ENCODE data around the gene CNTN4. TPM values are rescaled to one million over a fixed set of nuclear protein-coding genes. Genes with fewer than 3 reads are reported as not detected.

CNTN4 gene
- total RNA-seq, 1 donor from 2014 or later = not detected

DNA sequence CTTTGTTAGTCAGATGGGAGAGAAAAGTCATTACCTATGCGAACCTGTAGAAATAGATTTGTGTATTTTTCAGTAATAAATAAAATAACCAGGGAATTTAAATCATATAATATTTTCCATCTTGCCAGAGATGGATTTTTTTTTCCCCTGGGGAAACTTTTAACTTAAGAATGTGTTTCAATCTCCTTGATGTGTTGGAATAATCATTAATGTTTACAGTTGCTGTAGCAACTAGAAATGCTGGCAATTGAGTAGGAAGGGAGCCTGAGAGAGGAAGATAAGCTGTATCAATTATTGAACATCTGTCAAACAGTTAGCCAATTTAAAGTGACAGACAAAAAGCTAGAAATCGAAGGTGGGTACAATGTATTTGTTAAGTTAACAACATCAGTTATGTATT, 752.0 kb downstream of the CNTN4 start:
- intact Hi-C loops (cut with micrococcal nuclease) = no loop called here

GRCh38 chr3:2851361-2851760, 752.7 kb downstream of the CNTN4 start:
- intact Hi-C loops (cut with micrococcal nuclease) = no loop called here

DNA sequence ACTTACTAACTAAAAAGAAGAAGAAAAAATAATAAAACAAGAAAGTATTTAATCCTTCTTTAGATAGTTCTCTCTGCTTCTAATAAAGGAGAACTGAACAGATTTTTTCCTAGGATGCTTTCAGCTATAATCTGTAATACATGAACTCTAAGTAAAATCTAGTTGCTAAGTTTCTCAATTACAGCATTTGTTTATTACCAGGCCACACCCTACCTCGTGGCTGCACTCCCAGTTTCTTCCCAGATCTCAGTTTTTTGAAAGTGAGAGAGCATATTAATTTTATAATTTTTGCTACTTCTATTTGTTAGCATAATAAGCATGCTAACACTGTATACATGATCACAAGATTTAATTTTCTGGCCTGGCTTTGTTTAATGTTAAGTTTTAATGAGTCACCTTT, 753.2 kb downstream of the CNTN4 start:
- intact Hi-C loops (cut with micrococcal nuclease) = no loop called here

GRCh38 chr3:2853651-2854050, 755.0 kb downstream of the CNTN4 start:
- intact Hi-C loops (cut with micrococcal nuclease) = no loop called here

- intact Hi-C loops (cut with micrococcal nuclease) = no loop called here
Observed at GRCh38 chr3:2856138-2857133, 757.8 kb downstream of the CNTN4 start.

- intact Hi-C loops (cut with micrococcal nuclease) = no loop called here
Observed at GRCh38 chr3:2860626-2861025, 762.0 kb downstream of the CNTN4 start.

- intact Hi-C loops (cut with micrococcal nuclease) = no loop called here
Observed at GRCh38 chr3:2861120-2861519, 762.5 kb downstream of the CNTN4 start.

DNA sequence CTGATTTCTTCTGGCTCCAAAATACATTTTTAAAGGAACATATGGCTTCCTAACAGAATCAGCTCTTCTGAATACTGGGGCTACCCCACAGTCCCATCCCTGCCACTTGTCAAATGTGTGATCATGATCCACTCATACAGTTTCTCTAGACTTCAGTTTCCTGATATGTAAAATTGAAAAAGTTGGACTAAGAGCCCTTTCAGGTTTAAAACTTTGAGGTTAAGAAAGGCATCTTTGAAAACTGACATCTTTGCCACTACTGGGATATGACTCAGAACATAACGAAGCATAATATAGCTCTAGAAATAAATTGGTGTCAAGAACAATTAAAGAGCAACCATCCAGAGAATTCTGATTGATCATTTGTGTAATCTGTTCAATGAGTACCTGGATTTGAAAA, 763.3 kb downstream of the CNTN4 start:
- intact Hi-C loops (cut with micrococcal nuclease) = no loop called here

- intact Hi-C loops (cut with micrococcal nuclease) = no loop called here
Observed at GRCh38 chr3:2862366-2862765, 763.7 kb downstream of the CNTN4 start.

DNA sequence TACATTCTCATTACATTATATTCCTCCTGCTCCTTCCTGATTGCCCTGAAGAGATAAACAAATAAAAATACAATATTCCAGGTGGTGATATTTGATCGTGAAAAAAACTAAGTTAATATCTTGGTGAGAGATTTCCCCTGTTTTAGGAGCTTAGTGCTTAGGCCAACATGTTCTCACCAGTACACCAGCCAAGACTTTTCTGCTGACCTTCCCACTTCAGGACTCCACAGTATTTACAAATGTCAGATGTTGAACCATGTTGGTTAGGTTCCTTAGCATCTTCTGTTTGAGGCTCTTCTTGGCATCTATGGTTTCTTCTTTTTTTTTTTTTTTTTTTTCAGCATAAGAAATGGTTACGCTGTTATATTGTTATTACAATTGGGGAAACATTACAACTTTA, 764.5 kb downstream of the CNTN4 start:
- intact Hi-C loops (cut with micrococcal nuclease) = no loop called here

DNA sequence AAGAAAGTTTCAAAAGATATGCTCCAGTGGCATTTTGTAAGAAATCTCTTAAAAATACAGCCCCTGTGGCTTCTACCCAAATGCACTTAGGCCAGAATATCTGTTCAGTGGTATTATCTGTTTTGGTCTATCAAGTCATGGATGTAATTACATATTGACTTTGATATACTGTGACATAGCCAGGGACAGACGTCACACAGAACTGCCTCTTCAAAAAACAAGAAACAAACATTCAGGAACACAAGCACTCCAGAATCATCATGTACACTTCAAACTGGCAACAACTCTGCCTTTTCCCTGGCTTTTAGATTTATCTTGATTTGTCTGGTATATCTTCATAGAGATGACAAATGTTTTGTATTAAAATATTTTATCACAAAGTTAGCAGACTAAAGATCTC, 771.2 kb downstream of the CNTN4 start:
- intact Hi-C loops (cut with micrococcal nuclease) = no loop called here

DNA sequence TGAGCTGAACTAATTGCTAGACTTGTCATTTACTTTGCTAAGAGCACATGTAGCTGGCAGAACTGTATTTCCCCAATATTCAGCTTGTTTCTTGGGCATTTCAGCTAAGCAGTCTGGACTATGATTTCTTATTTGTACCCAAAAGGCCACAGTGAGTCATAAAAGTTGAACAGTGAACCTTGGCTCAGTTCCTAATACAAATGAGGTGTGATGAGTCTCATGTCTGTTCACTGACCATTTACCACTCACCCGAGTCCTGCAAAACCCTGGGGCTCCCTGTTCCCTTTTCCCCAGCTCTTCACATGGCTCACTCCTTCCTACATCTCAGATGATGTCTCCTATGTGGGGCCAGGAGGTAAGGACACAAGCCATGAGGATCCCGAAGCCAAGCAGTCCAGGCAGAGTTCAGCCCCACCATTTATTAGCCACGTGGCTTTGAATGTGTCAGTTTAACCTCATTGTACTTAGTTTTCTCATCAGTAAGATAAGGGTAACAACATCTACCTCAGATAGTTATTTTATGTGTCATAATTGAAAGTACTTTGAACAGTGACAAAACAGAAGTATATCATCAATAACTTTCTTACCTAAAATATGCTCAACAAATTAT, 772.2 kb downstream of the CNTN4 start:
- intact Hi-C loops (cut with micrococcal nuclease) = no loop called here

DNA sequence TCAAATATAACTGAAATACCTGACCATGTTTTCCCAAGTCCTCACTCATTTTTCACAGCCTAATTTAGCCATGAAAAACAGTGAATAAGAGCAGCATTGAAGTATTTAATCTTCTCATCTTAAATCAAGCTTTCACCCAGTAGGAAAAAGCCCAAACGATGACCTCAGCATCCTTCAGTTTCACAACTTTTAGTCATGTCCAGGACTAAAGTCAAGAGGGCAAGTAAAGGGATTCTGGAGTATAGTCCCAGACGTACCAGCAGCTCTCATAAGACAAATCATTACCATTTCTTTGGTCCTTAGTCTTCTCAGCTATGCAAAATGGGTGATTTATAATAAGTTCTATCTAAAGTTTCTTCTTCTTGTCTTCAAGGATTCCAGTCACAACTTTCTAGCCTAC, 774.2 kb downstream of the CNTN4 start:
- intact Hi-C loops (cut with micrococcal nuclease) = no loop called here

DNA sequence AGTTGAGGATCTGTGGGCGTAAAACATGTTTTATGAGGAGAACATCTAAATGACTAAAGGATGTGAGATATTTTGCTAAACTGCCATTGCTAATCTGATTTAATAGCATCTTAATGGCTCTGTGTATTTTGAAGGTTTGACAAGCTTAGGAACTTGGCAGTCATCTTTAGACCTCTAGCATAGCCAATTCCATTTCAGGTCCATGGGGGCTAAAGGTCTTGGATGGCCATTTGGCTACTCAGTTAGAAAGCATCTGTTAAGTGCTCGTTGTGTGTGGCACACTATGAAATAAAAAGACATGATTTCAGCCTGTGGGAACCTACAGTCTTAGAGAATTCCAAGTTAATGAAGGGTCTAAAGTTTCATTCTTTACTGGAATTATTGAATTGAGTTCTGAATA, 775.3 kb downstream of the CNTN4 start:
- intact Hi-C loops (cut with micrococcal nuclease) = no loop called here

DNA sequence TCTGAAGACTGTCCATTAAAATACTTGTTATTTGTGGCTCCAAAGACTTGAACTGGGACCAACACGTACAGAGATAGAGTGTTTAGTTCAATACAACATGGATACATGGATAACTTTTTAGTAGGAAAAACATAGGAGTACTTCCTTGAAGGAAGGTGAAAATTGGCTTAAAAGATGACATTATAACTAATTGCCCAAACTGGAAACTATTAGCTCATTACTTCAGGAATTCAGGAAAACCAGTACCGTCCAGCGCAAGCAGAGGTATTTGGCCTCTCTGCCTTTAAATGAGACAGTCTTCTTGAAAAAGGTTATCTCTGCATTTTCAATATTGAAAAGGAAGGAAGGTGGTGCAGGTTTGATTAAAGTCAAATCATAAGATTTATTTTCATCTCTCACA, 777.0 kb downstream of the CNTN4 start:
- intact Hi-C loops (cut with micrococcal nuclease) = no loop called here

DNA sequence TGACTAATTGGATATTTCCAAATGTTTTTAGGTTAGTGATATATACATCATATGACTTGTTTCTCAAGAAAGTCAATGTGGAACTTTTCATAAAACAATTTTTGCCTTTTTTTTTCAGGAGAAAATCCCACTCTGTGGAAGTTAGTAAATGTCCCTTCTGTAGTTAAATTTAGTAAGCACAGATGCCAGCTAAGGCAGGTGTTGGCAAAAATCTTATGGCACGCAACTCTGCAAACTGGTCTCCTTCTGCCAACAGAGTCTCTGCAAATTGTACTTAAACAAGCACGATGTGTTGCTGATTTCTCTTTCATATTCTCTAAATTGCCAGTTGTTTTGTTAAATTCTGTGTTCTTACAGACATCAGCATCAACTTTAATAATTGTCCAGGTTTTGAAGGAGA, 777.7 kb downstream of the CNTN4 start:
- intact Hi-C loops (cut with micrococcal nuclease) = no loop called here

DNA sequence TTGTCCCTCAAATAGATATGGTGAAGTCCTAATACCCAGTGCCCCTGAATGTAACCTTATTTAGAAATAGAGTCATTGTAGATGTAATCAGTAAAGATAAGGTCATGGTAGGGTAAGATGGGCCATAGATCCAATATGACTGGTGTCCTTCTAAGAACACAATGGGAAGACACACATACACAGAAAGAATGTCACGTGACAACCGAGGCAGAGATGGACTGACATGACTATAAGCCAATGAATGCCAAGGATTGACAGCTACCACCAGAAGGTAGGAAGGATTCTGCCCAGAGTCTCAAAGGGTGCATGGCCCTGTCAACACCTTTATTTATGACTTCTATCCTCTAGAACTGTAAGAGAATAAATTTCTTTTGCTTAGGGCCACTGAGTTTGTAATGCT, 780.4 kb downstream of the CNTN4 start:
- intact Hi-C loops (cut with micrococcal nuclease) = no loop called here

- intact Hi-C loops (cut with micrococcal nuclease) = no loop called here
Observed at GRCh38 chr3:2879587-2879986, 780.9 kb downstream of the CNTN4 start.

DNA sequence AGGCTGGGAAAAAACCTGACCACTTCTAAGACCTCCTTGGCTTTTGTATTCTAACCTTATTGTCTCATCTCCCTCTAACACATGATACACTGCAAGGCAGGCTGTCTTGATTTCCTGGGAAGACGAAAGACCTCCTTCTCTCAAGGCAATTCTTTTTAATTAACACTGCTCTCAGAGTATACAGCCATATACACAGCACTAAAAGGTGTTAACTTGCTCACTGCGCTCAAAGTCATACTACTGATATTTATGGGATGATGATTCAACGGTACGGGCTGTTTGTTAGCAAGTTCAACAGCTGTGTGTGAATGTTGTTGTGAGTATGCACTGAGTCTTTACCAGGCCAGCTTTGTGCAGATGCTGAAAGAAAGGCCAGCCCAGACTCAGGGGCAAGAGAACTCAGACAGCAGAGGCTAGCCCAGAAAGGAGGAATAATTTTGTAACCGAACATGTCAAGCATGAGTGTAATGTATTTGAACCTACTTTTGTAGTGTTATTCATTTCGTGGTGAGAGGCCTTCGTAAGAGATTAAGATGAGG, 781.6 kb downstream of the CNTN4 start:
- intact Hi-C loops (cut with micrococcal nuclease) = no loop called here

GRCh38 chr3:2883283-2883682, 784.6 kb downstream of the CNTN4 start:
- intact Hi-C loops (cut with micrococcal nuclease) = no loop called here

- intact Hi-C loops (cut with micrococcal nuclease) = no loop called here
Observed at GRCh38 chr3:2888592-2888991, 789.9 kb downstream of the CNTN4 start.

DNA sequence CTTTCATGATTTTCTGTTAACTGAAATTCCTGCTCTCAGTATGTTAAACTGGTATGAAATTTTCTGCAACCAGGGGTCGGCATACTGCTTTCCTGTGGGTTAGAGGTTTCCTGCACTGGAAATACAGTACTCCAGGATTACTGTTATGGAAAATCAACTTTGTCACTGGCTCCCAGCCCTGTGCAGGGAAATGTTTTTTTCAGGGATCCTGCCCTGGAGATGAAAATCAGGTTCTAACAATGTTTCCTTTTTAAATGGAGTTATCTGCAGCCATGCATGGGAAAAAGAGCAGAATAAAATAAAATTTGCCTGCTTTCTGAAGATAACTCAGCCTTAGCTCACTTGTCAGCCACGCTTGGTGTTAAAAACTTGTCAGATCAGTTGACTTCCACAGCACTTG, 791.1 kb downstream of the CNTN4 start:
- intact Hi-C loops (cut with micrococcal nuclease) = no loop called here
